Medulla oblongata (tissue), 1 donor: ENCODE results near the gene CDK10.
A peak's percentile ranks its signal among the peaks of the same experiment; 100 is the strongest.
"Not testable (repeated sequence)": the region's sequence is repeated elsewhere in the genome, so short reads cannot be mapped to it uniquely, and the experiment has no call there.

Source experiments
- DNase-seq: peaks from one replicate; pipeline ENCODE4 v3.0.0-alpha.2; 2015; ENCODE audit errors: extremely low spot score

CDK10 gene

GRCh38 chr16:89695875-89696669 lies 9.6 kb downstream of the CDK10 start:
- no peak for DNase-seq

GRCh38 chr16:89696670-89697128 lies 10.2 kb downstream of the CDK10 start:
- no peak for DNase-seq

- DNase-seq, result no peak
Measured at GRCh38 chr16:89697161-89697615, 10.7 kb downstream of the CDK10 start.

- DNase-seq, result no peak
Measured at GRCh38 chr16:89697616-89698331, 11.3 kb downstream of the CDK10 start.

GRCh38 chr16:89698717-89699116 lies 12.2 kb downstream of the CDK10 start:
- not testable (repeated sequence) for DNase-seq

- not testable (repeated sequence) for DNase-seq
Measured at GRCh38 chr16:89699629-89700099, 13.2 kb downstream of the CDK10 start.

- DNase-seq, result peak; percentile 99
Measured at GRCh38 chr16:89700100-89700648, 13.7 kb downstream of the CDK10 start.

- DNase-seq, result no peak
Measured at GRCh38 chr16:89700649-89701424, 14.3 kb downstream of the CDK10 start.

GRCh38 chr16:89701425-89702406 lies 15.2 kb downstream of the CDK10 start, which contains the start of gene SPATA2L:
Gene SPATA2L (minus strand): TSS chr16:89701705. CDS start chr16:89701232, 473 bp downstream.
- peak; percentile 81 for DNase-seq

GRCh38 chr16:89704281-89704680 lies 17.8 kb downstream of the CDK10 start:
- DNase-seq, result no peak

GRCh38 chr16:89705006-89705405 lies 18.5 kb downstream of the CDK10 start:
- DNase-seq, result no peak

GRCh38 chr16:89706518-89707260 lies 20.2 kb downstream of the CDK10 start:
- no peak for DNase-seq

- no peak for DNase-seq
Measured at GRCh38 chr16:89707695-89708094, 21.2 kb downstream of the CDK10 start.

GRCh38 chr16:89708481-89708931 lies 22.0 kb downstream of the CDK10 start:
- DNase-seq, result no peak

- no peak for DNase-seq
Measured at GRCh38 chr16:89709166-89709565, 22.7 kb downstream of the CDK10 start.

GRCh38 chr16:89709716-89710432 lies 23.4 kb downstream of the CDK10 start:
- DNase-seq, result no peak

- no peak for DNase-seq
Measured at GRCh38 chr16:89710709-89711564, 24.4 kb downstream of the CDK10 start.
